HepG2 (cell line): ENCODE data around the gene SELENOH. TPM values are rescaled to one million over a fixed set of nuclear protein-coding genes. Genes with fewer than 3 reads are reported as not detected.

ENCODE experiments used
- ARNT2 ChIP-seq: sonication (generic); formaldehyde crosslinking; IDR thresholded peaks from 2 replicates; pipeline ENCODE4 v1.8.0; 2022; ENCODE audit warnings: mild to moderate bottlenecking, low read depth, missing genetic modification reagents, moderate library complexity
- CAMTA2 ChIP-seq: sonication (generic); formaldehyde crosslinking; IDR thresholded peaks from 2 replicates; pipeline ENCODE4 v1.4.0; 2020; ENCODE audit warnings: mild to moderate bottlenecking, missing genetic modification reagents, borderline replicate concordance
- GATAD2A ChIP-seq: IDR thresholded peaks from 2 replicates; pipeline ENCODE4 v1.6.1; 2016
- IKZF1 ChIP-seq: fragments of 450-650 bp; IDR thresholded peaks from 2 replicates; pipeline ENCODE4 v1.7.1; 2016
- KLF9 ChIP-seq: IDR thresholded peaks from 2 replicates; pipeline ENCODE4 v1.6.1; 2016; ENCODE audit warnings: low read depth
- MEIS1 ChIP-seq: sonication (generic); formaldehyde crosslinking; IDR thresholded peaks from 2 replicates; pipeline ENCODE4 v1.9.0; 2021; ENCODE audit warnings: mild to moderate bottlenecking, missing genetic modification reagents, moderate library complexity, borderline replicate concordance
- MTERF4 ChIP-seq: sonication (generic); formaldehyde crosslinking; IDR thresholded peaks from 2 replicates; pipeline ENCODE4 v1.8.0; 2023; ENCODE audit warnings: mild to moderate bottlenecking, missing genetic modification reagents
- MXD4 ChIP-seq: IDR thresholded peaks from 2 replicates; pipeline ENCODE4 v1.6.1; 2016; ENCODE audit warnings: mild to moderate bottlenecking, missing biosample characterization, missing genetic modification reagents
- NR2C2 ChIP-seq: sonication (generic); formaldehyde crosslinking; IDR thresholded peaks from 2 replicates; pipeline ENCODE4 v1.4.0; 2020; ENCODE audit warnings: missing genetic modification reagents, mild to moderate bottlenecking, moderate library complexity, borderline replicate concordance
- ONECUT2 ChIP-seq: sonication (generic); formaldehyde crosslinking; IDR thresholded peaks from 2 replicates; pipeline ENCODE4 v1.4.0; 2020; ENCODE audit warnings: missing genetic modification reagents
- PREB ChIP-seq: sonication (generic); formaldehyde crosslinking; IDR thresholded peaks from 2 replicates; pipeline ENCODE4 v1.4.0; 2020; ENCODE audit warnings: missing genetic modification reagents
- SRY ChIP-seq: sonication (generic); formaldehyde crosslinking; IDR thresholded peaks from 2 replicates; pipeline ENCODE4 v1.8.0; 2022; ENCODE audit warnings: mild to moderate bottlenecking, missing genetic modification reagents
- TARDBP ChIP-seq: sonication (generic); formaldehyde crosslinking; IDR thresholded peaks from 2 replicates; pipeline ENCODE4 v1.8.0; 2022; ENCODE audit warnings: mild to moderate bottlenecking, missing genetic modification reagents
- TBP ChIP-seq: sonication (generic); formaldehyde crosslinking; IDR thresholded peaks from 2 replicates; pipeline ENCODE4 v1.5.0; 2020; ENCODE audit warnings: missing genetic modification reagents
- YY1 ChIP-seq: IDR thresholded peaks from 2 replicates; pipeline ENCODE4 v1.6.1; 2011; ENCODE audit warnings: low read length, low read depth, moderate library complexity, mild to moderate bottlenecking; ENCODE audit not compliant: insufficient read depth, insufficient replicate concordance
- ZBTB4 ChIP-seq: sonication (generic); formaldehyde crosslinking; IDR thresholded peaks from 2 replicates; pipeline ENCODE4 v1.4.0; 2020; ENCODE audit warnings: missing genetic modification reagents, mild to moderate bottlenecking, borderline replicate concordance
- ZBTB42 ChIP-seq: sonication (generic); formaldehyde crosslinking; IDR thresholded peaks from 2 replicates; pipeline ENCODE4 v1.5.0; 2020; ENCODE audit warnings: mild to moderate bottlenecking, missing genetic modification reagents
- ZFP82 ChIP-seq: sonication (generic); formaldehyde crosslinking; IDR thresholded peaks from 2 replicates; pipeline ENCODE4 v1.5.1; 2020; ENCODE audit warnings: mild to moderate bottlenecking, missing genetic modification reagents, borderline replicate concordance
- ZNF276 ChIP-seq: sonication (generic); formaldehyde crosslinking; IDR thresholded peaks from 2 replicates; pipeline ENCODE4 v1.4.0; 2020; ENCODE audit warnings: mild to moderate bottlenecking, low read depth, missing genetic modification reagents
- ZNF674 ChIP-seq: sonication (generic); formaldehyde crosslinking; IDR thresholded peaks from 2 replicates; pipeline ENCODE4 v1.5.0; 2020; ENCODE audit warnings: low read depth, mild to moderate bottlenecking, missing genetic modification reagents
- ZNF740 ChIP-seq: sonication (generic); formaldehyde crosslinking; IDR thresholded peaks from 2 replicates; pipeline ENCODE4 v1.4.0; 2020; ENCODE audit warnings: missing genetic modification reagents
- ZNF768 ChIP-seq: sonication (generic); formaldehyde crosslinking; IDR thresholded peaks from 2 replicates; pipeline ENCODE4 v1.4.0; 2020; ENCODE audit warnings: missing genetic modification reagents
- ZSCAN22 ChIP-seq: sonication (generic); formaldehyde crosslinking; IDR thresholded peaks from 2 replicates; pipeline ENCODE4 v1.4.0; 2020; ENCODE audit warnings: mild to moderate bottlenecking, missing genetic modification reagents
- polyA plus RNA-seq, 8 experiments: library from polyadenylated mRNA; depleted of rRNA in 3 of 8; stranded (reverse) in 7 of 8; unstranded in 1 of 8; fragments of >200 nt; fragmentation: Illumina TruSeq in 4 of 8; extraction: Trizol in 4 of 8; gene quantifications; 2 replicates each; pipeline versions ENCODE4 v1.2.1 to v1.2.3, GENCODE V29; 2011 to 2016; ENCODE audit warnings: low read depth in 4 of 8, missing spikeins in 1 of 8, mixed read lengths in 1 of 8; ENCODE audit not compliant: insufficient read depth in 1 of 8
- total RNA-seq, 5 experiments: library from RNA; depleted of rRNA; stranded (reverse); fragments of >200 nt; fragmentation: Illumina TruSeq; extraction: Trizol; gene quantifications; 2 replicates each; pipeline ENCODE4 v1.2.3, GENCODE V29; 2016; ENCODE audit warnings: low read depth in 1 of 5

Gene SELENOH
- total and polyA plus RNA-seq, 2 of the 13 experiments (the other 11 are each of a cell fraction or from before 2014, with no cell fraction given) = 27.2 to 77.4 TPM

GRCh38 chr11:57712256-57713150, 28.8 kb upstream of the SELENOH start, which contains the start of gene TMX2 (continued):
- TF ChIP-seq ZBTB4 (CRISPR knock-in tag) (peak; percentile 44; the same call in 1 of the 2 replicates), ZNF740 (CRISPR knock-in tag) (no peak), ZNF674 (CRISPR knock-in tag) (no peak), YY1 (peak; percentile 96), ONECUT2 (CRISPR knock-in tag) (no peak), GATAD2A (CRISPR knock-in tag) (no peak), MTERF4 (no peak), PREB (CRISPR knock-in tag) (no peak), CAMTA2 (CRISPR knock-in tag) (no peak), MXD4 (CRISPR knock-in tag) (no peak), ZNF768 (CRISPR knock-in tag) (no peak), ARNT2 (CRISPR knock-in tag) (no peak), ZFP82 (CRISPR knock-in tag) (no peak), ZSCAN22 (CRISPR knock-in tag) (no peak), IKZF1 (no peak), MEIS1 (CRISPR knock-in tag) (peak; percentile 63; the same call in 1 of the 2 replicates), NR2C2 (CRISPR knock-in tag) (peak; percentile 99), TBP (CRISPR knock-in tag) (no peak), TARDBP (CRISPR knock-in tag) (peak; percentile 46; the same call in 1 of the 2 replicates), ZBTB42 (CRISPR knock-in tag) (no peak), KLF9 (CRISPR knock-in tag) (no peak), SRY (CRISPR knock-in tag) (no peak), ZNF276 (no peak)
